ENCODE results near the gene C15orf39. TPM values are rescaled to one million over a fixed set of nuclear protein-coding genes. Genes with fewer than 3 reads are reported as not detected.

The C15orf39 gene
- total RNA-seq, 1 experiment from 2014 or later, result 45.6 TPM

DNA sequence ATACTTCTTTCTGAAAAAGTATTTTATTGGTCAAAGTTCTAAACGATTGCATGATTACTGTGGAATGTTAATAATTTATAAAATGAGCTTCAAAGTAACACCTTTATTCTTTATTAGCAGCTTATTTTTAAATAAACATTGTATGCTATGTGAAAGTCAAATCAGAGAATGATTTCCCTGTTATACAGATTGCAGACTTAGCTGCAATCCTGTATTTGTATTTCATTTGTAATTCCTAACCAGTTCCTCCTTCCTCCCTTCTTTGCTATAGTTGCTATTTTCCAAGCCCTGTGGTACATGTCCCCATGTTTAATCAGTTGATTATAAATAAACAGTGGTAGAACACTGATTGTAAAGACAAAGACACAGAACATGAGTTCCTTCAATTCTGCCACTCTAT lies 42.4 kb upstream of the C15orf39 start:
- Mint-ChIP-seq H3K9me3 (no peaks in the 10 kb centered on the region), H3K27ac (no peak overlapping the region), H3K4me1 (peaks cover 17 to 19% of the 10 kb centered on the region in 2 experiments), H3K36me3 (ENCODE audit: insufficient read depth in 1 of 3, low read depth in 3 of 3) (no peaks in the 10 kb centered on the region; a peak in 1 of 7 replicates), H3K27me3 (ENCODE audit: low read depth) (no peaks in the 10 kb centered on the region; the same call in 1 of the 2 replicates), H3K4me3 (no peak overlapping the region)
- H2BK5ac ChIP-seq (ENCODE audit: insufficient read length, low read length), result no peak overlapping the region
- DNase-seq, result no peak
- no CpG with 5 or more reads among the region's 1 CpG for WGBS (ENCODE audit: extremely low coverage, insufficient read length, low lambda C conversion rate)
- H4K5ac ChIP-seq (ENCODE audit: insufficient read length, low read depth, low read length), result no peak overlapping the region
- H2BK12ac ChIP-seq (ENCODE audit: insufficient read length, low read depth, low read length), result no peak overlapping the region
- no peak overlapping the region for H2AK5ac ChIP-seq (ENCODE audit: insufficient read length, low read length)
- H3T11ph ChIP-seq (ENCODE audit: low read length), result no peak overlapping the region
- H3K56ac ChIP-seq (ENCODE audit: insufficient read length, low read depth, low read length), result no peak overlapping the region
- no peaks in the 10 kb centered on the region for H3K4me1 ChIP-seq (ENCODE audit: insufficient read depth, low read length)
- no peak overlapping the region for H3K27ac ChIP-seq (ENCODE audit: insufficient read length, low read depth, low read length)
- H3K14ac ChIP-seq (ENCODE audit: insufficient read depth, low read length), result no peak overlapping the region
- no peak overlapping the region for H3K9ac ChIP-seq (ENCODE audit: extremely low read depth, insufficient read length, low read length)
- no peak overlapping the region for H2AFZ ChIP-seq (ENCODE audit: low read length)
- H3K18ac ChIP-seq (ENCODE audit: insufficient read length, low read depth, low read length), result no peak overlapping the region
- no peak overlapping the region for H4K91ac ChIP-seq (ENCODE audit: insufficient read length, low read depth, low read length)
- H2BK120ac ChIP-seq (ENCODE audit: low read depth, low read length, poor library complexity, severe bottlenecking), result no peak overlapping the region
- H2BK15ac ChIP-seq (ENCODE audit: low read depth, low read length), result no peak overlapping the region
- H3K79me1 ChIP-seq (ENCODE audit: insufficient read depth, low read depth, low read length, poor library complexity, severe bottlenecking), result no peaks in the 10 kb centered on the region
- no peaks in the 10 kb centered on the region for H3K27me3 ChIP-seq (ENCODE audit: insufficient read depth, low read length)
- H4K20me1 ChIP-seq (ENCODE audit: control insufficient read depth, insufficient read depth, insufficient read length), result no peaks in the 10 kb centered on the region
- TF ChIP-seq, protein P1, sequence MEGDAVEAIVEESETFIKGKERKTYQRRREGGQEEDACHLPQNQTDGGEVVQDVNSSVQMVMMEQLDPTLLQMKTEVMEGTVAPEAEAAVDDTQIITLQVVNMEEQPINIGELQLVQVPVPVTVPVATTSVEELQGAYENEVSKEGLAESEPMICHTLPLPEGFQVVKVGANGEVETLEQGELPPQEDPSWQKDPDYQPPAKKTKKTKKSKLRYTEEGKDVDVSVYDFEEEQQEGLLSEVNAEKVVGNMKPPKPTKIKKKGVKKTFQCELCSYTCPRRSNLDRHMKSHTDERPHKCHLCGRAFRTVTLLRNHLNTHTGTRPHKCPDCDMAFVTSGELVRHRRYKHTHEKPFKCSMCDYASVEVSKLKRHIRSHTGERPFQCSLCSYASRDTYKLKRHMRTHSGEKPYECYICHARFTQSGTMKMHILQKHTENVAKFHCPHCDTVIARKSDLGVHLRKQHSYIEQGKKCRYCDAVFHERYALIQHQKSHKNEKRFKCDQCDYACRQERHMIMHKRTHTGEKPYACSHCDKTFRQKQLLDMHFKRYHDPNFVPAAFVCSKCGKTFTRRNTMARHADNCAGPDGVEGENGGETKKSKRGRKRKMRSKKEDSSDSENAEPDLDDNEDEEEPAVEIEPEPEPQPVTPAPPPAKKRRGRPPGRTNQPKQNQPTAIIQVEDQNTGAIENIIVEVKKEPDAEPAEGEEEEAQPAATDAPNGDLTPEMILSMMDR (conservative IDR thresholded peaks at IDR 0.05), result no peak
- no peak overlapping the region for H3K23ac ChIP-seq (ENCODE audit: insufficient read length, low read depth, low read length)
- no peaks in the 10 kb centered on the region for H3K9me3 ChIP-seq (ENCODE audit: control insufficient read depth, low read depth, low read length)
- no peak overlapping the region for H3K4ac ChIP-seq (ENCODE audit: low read depth, low read length)
- no peaks in the 10 kb centered on the region for H3K23me2 ChIP-seq (ENCODE audit: insufficient read length, low read depth, low read length, poor library complexity, severe bottlenecking)
- no peak overlapping the region for H4K8ac ChIP-seq (replicated peaks; ENCODE audit: insufficient read length, low read depth, low read length)
- H3K4me2 ChIP-seq (ENCODE audit: insufficient read depth, insufficient read length, low read length), result no peak overlapping the region
- H2BK20ac ChIP-seq (ENCODE audit: low read depth, low read length, poor library complexity, severe bottlenecking), result no peak overlapping the region
- H3K79me2 ChIP-seq (ENCODE audit: insufficient read depth, low read length), result no peaks in the 10 kb centered on the region
